DND-41 (cell line): ENCODE results near the gene CFAP100.

ENCODE experiments used
- ATAC-seq: fragments of 200-7000 bp; cut with Tn5 transposase; 3 replicates; pipeline ENCODE4 v1.9.1; 2021; ENCODE audit warnings: low read depth; ENCODE audit not compliant: insufficient read depth
- DNase-seq: peaks from one replicate; pipeline ENCODE4 v3.0.0-alpha.2; 2020
- H2AFZ ChIP-seq: 2 replicates; pipeline ENCODE4 v1.6.0; 2012; ENCODE audit warnings: low read depth, low read length
- H3K27ac ChIP-seq: 2 replicates; pipeline ENCODE4 v1.5.1; 2012; ENCODE audit warnings: low read length, inconsistent platforms
- H3K27me3 ChIP-seq: fragments of 200-600 bp; sonication (generic); 2 replicates; pipeline ENCODE4 v1.6.0; 2012; ENCODE audit warnings: low read length, mild to moderate bottlenecking, inconsistent platforms; ENCODE audit not compliant: insufficient read depth, poor library complexity
- H3K36me3 ChIP-seq: 2 replicates; pipeline ENCODE4 v1.5.1; 2012; ENCODE audit warnings: low read length, inconsistent platforms; ENCODE audit not compliant: insufficient read depth
- H3K4me1 ChIP-seq: 2 replicates; pipeline ENCODE4 v1.5.1; 2012; ENCODE audit warnings: mild to moderate bottlenecking, low read length; ENCODE audit not compliant: insufficient read depth
- H3K4me2 ChIP-seq: 2 replicates; pipeline ENCODE4 v1.6.0; 2012; ENCODE audit warnings: mild to moderate bottlenecking, moderate library complexity, low read length, inconsistent platforms; ENCODE audit not compliant: insufficient read depth
- H3K4me3 ChIP-seq, 2 experiments: fragments of 200-600 bp in 1 of 2; shearing (Covaris generic) in 1 of 2; 2 replicates each; pipeline ENCODE4 v1.5.1; 2012 to 2016; ENCODE audit warnings: inconsistent platforms in 2 of 2, low read length in 2 of 2, mild to moderate bottlenecking in 2 of 2, low read depth in 1 of 2, moderate library complexity in 1 of 2
- H3K79me2 ChIP-seq: 2 replicates; pipeline ENCODE4 v1.6.0; 2012; ENCODE audit warnings: low read length, inconsistent platforms; ENCODE audit not compliant: insufficient read depth
- H3K9ac ChIP-seq: 2 replicates; pipeline ENCODE4 v1.6.0; 2012; ENCODE audit warnings: low read depth, mild to moderate bottlenecking, inconsistent platforms, low read length, moderate library complexity
- H3K9me3 ChIP-seq: 2 replicates; pipeline ENCODE4 v1.5.1; 2012; ENCODE audit warnings: low read length, moderate library complexity, mild to moderate bottlenecking, inconsistent platforms; ENCODE audit not compliant: insufficient read depth, severe bottlenecking
- H4K20me1 ChIP-seq: 2 replicates; pipeline ENCODE4 v1.6.0; 2012; ENCODE audit warnings: low read length; ENCODE audit not compliant: insufficient read depth
- CTCF ChIP-seq: IDR thresholded peaks from 2 replicates; pipeline ENCODE4 v1.5.1; 2012; ENCODE audit warnings: borderline replicate concordance, low read length, moderate library complexity, mild to moderate bottlenecking; ENCODE audit not compliant: poor library complexity, severe bottlenecking; ENCODE audit errors: extremely low read depth
- EZH2 ChIP-seq: IDR thresholded peaks from 3 replicates; pipeline ENCODE4 v1.6.1; 2012; ENCODE audit warnings: borderline replicate concordance, low read depth, mild to moderate bottlenecking, moderate library complexity, low read length, inconsistent platforms; ENCODE audit not compliant: severe bottlenecking

The CFAP100 gene

GRCh38 chr3:126406389-126407296 is 11.9 kb downstream of the CFAP100 start:
- Histone ChIP-seq H3K4me3 (no peak overlapping the region), H3K79me2 (no peaks in the 10 kb centered on the region), H3K27ac (no peak overlapping the region), H3K36me3 (no peaks in the 10 kb centered on the region), H3K4me1 (no peaks in the 10 kb centered on the region), H2AFZ (no peak overlapping the region), H3K9ac (no peak overlapping the region), H3K9me3 (no peaks in the 10 kb centered on the region), H3K4me2 (no peak overlapping the region), H3K27me3 (peaks cover 7% of the 10 kb centered on the region), H4K20me1 (no peaks in the 10 kb centered on the region)
- no peak for ATAC-seq
- no peak for TF ChIP-seq CTCF
- DNase-seq = no peak

- H3K27ac ChIP-seq = no peak overlapping the region
- H3K9me3 ChIP-seq = no peaks in the 10 kb centered on the region
- H3K27me3 ChIP-seq = peaks cover 7% of the 10 kb centered on the region
- no peaks in the 10 kb centered on the region for H3K4me1 ChIP-seq
- no peak overlapping the region for H3K4me2 ChIP-seq
- H2AFZ ChIP-seq = no peak overlapping the region
- TF ChIP-seq CTCF (peak; percentile 10), EZH2 (no peak)
- no peaks in the 10 kb centered on the region for H3K36me3 ChIP-seq
- DNase-seq (no peak), ATAC-seq (no peak)
- H3K79me2 ChIP-seq = no peaks in the 10 kb centered on the region
- no peaks in the 10 kb centered on the region for H4K20me1 ChIP-seq
- H3K4me3 ChIP-seq = no peak overlapping the region
- no peak overlapping the region for H3K9ac ChIP-seq
These were observed 12.8 kb downstream of the CFAP100 start for GRCh38 chr3:126407412-126408044.

- H3K27ac ChIP-seq = no peak overlapping the region
- H3K27me3 ChIP-seq = peaks cover 7% of the 10 kb centered on the region
- no peaks in the 10 kb centered on the region for H3K79me2 ChIP-seq
- DNase-seq (no peak), ATAC-seq (no peak)
- TF ChIP-seq CTCF = no peak
- no peak for TF ChIP-seq EZH2
- H3K9me3 ChIP-seq = no peaks in the 10 kb centered on the region
- H4K20me1 ChIP-seq = no peaks in the 10 kb centered on the region
- no peaks in the 10 kb centered on the region for H3K36me3 ChIP-seq
- no peak overlapping the region for H3K4me2 ChIP-seq
- H2AFZ ChIP-seq = no peak overlapping the region
- H3K4me1 ChIP-seq = no peaks in the 10 kb centered on the region
- H3K9ac ChIP-seq = no peak overlapping the region
- no peak overlapping the region for H3K4me3 ChIP-seq
These were observed 13.4 kb downstream of the CFAP100 start for GRCh38 chr3:126408099-126408498.
